C1 segment of cervical spinal cord (tissue), 14 donors: ENCODE results near the gene VCAM1.
"Not testable (repeated sequence)": the region's sequence is repeated elsewhere in the genome, so short reads cannot be mapped to it uniquely, and the experiment has no call there.

Source experiments
- DNase-seq, 14 donors: peaks; one replicate each; lab custom pipeline; 2025; lab: John Stamatoyannopoulos, UW

Gene VCAM1, protein sequence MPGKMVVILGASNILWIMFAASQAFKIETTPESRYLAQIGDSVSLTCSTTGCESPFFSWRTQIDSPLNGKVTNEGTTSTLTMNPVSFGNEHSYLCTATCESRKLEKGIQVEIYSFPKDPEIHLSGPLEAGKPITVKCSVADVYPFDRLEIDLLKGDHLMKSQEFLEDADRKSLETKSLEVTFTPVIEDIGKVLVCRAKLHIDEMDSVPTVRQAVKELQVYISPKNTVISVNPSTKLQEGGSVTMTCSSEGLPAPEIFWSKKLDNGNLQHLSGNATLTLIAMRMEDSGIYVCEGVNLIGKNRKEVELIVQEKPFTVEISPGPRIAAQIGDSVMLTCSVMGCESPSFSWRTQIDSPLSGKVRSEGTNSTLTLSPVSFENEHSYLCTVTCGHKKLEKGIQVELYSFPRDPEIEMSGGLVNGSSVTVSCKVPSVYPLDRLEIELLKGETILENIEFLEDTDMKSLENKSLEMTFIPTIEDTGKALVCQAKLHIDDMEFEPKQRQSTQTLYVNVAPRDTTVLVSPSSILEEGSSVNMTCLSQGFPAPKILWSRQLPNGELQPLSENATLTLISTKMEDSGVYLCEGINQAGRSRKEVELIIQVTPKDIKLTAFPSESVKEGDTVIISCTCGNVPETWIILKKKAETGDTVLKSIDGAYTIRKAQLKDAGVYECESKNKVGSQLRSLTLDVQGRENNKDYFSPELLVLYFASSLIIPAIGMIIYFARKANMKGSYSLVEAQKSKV

DNA sequence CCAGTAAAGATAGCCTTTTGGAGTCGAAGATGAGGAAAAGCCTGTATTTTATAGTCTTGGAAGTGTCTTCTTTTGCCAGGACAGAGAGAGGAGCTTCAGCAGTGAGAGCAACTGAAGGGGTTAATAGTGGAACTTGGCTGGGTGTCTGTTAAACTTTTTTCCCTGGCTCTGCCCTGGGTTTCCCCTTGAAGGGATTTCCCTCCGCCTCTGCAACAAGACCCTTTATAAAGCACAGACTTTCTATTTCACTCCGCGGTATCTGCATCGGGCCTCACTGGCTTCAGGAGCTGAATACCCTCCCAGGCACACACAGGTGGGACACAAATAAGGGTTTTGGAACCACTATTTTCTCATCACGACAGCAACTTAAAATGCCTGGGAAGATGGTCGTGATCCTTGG is at the start of gene VCAM1:
Gene VCAM1 (plus strand): TSS at position 253 of the 400 bp plus-strand sequence. CDS start 119 bp downstream, at position 372.
- DNase-seq = no peak

DNA sequence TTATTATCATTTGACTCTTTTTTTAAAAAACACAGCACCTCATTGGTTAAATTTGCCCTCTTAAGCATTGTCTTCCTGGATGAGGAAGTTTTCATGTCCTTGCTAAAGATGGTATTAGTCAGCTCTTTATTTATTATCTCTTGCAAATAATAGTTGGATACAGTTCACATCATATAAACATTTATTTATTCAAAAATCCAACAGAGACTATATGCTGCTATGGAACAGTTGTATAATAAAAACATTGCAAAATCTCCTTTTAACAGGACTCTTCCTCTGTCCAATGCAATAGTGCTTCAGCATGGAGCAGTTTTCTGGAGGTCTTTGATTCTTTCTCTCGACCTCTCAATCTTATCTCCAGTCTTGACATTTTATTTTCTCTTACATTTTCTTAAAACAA is 49.5 kb upstream of the VCAM1 start:
- DNase-seq = no peak

DNA sequence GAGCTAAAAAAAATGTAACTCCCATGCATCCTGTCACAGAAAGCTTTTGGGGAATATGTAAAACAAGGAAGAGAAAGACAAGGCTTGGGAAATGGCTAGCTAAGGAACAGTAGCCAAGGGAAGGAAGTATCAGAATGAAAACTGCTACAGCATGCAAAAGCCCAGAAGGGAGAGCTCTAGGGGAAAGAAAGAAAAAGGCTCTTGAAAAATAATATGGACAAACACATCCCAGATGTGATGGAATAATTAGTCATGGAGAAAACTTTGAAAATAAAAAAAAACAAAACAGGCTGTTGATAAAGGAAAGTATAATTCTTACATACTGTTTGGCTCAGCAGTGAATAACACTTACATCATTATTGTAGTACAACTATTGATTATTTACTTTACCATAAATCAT is 47.9 kb upstream of the VCAM1 start:
- no peak for DNase-seq

DNA sequence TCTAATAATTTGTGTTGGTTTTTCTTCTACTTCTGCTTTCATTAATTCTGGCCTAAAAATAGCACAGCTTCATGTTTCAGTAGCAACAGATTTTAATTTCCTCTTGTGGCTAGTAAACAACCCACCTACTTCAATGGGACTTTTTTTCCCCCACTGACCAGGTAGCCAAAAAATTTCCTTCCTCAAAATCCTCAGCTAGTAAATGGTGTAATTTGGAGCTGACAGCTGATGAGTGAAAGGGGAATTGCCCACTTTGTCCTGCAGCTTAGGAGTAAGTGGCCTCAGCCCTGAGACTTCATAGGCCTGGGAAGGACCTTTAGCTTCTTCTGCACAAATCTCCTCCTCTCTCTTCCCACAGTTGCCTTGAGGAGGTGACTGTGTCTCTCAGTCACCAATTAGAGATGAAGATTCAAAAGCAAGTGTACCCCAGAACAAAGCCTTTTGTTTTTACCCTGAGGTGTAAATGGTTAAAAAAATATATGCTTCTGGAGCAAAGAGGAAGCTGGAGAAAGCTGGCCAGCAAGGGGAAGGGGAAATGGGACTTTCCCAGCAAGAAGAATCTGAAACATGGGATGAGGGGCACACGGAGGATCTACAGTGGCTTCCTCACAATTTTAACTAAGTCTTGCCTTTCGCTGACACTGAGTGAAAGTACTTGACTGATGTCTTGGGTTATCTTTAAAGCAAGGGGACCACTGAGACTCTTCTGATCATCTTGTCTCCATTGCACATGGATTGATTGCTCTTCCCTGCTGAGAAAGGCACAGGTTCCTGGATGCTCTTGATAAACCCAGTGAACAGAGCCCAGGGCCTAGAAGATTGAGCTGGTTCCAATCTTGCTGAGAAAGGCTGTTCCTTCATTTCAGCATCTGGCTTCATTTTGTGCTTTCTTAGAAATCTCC is 35.8 kb upstream of the VCAM1 start:
- DNase-seq = no peak

DNA sequence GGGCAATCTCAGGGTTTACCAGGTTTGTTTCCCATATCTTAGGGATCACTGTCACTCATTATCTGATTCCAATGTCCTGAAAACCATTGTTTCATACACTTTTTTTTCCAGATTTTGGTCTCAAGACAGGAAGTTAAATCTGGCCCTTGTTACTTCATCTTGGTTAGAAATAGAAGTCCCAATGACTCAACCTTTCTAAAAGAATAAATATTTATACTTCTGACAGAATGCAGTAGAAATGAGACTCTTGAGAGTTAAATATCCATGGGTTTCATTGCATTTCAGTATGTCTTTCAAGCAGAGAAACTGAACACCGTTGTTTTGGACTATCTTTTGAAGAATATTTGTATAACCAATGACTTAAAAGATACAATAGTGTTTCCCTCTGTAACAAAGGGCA is 19.8 kb upstream of the VCAM1 start:
- no peak for DNase-seq

DNA sequence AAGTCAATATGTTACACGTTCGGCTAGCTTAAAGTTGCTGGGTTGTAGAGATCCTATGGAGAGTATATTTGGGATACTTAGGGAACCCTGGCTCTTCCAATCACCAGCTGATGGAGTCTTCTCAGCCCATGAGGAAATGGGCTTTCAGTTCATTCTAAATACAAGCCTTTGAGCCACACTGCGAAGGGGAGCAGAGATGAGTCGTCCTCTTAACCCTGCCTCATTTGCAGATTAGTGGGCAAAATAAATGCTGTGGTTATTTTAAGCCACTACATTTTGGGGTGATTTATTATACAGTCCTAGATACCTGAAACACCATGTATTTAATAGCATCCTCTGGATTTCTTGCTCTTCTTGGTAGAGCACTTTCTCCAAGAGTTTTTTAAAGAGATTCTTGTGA is 19.0 kb upstream of the VCAM1 start:
- DNase-seq = no peak

DNA sequence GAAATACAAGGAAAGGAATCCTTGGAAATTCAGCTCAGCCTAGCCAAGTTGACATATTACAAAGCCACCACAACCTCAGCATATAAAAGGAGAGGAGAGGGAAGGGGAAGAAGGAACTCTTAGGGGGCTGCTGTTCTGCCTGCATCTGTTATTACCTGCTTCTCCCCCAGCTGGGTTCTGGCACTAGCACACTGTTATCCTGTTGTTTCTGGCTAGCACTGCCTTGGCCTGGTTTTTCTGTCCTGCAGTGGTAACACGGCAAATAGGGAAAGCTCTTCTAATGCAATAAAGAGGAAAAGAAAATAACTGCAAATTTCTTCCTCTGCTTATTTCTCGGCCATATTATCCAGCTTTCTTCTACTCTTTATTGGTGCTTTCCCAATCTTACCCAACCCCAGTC is 16.5 kb upstream of the VCAM1 start:
- no peak for DNase-seq

DNA sequence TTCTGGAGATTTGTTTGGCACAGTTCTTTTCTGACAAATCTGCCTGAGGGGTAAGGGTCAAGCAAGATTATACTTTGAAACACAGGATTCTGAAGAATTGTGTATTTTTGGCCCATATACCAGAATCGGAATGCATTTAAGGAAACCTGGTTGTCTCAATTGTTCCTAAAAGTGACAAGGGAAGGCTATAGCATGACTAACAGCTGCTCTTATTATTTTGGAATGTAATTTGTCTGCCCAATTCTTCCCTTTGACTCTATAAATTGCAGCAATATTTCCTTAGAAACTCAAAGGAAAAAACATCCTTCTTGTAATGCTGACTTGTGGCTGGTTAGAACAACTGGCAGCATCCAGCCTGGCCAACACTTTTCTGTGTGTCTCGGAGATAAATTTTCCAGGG is 15.8 kb upstream of the VCAM1 start:
- DNase-seq = no peak

DNA sequence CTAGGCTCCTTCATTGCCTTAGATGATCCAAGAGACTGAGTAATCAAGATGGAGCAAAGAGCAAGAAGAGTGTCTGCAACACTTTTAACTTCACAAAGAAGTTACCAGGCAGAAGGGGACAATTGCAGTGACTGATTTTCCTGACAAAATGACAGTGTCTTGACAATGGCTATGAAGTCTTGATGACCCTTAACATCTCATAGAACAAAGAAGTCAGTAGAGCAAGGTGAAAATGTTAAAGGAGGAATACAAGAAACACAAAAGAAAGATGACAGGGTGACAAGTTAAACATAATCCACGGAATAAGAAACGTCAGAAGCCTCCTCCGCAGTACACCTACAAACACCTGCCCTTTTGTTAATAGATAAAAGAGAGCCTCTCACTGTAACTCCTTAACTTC is 15.1 kb upstream of the VCAM1 start:
- no peak for DNase-seq

DNA sequence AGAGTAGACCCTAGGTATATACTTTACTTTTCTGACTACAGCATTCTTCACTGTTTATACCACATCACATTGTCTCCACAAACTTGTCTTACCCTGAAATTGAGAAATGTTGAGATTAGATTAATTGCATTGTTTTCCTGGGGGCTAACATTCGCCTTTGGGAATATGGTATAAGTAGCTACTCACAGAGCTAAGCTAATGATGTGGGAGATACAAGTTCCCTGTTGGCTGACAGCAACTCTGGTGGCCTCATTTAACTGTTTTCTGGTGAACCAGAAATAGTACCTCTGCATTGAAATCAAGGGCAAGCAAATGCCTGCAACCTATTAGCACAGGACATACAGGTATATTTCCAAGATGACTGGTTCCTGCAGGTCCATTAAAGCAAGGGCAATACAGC is 13.2 kb upstream of the VCAM1 start:
- no peak for DNase-seq

DNA sequence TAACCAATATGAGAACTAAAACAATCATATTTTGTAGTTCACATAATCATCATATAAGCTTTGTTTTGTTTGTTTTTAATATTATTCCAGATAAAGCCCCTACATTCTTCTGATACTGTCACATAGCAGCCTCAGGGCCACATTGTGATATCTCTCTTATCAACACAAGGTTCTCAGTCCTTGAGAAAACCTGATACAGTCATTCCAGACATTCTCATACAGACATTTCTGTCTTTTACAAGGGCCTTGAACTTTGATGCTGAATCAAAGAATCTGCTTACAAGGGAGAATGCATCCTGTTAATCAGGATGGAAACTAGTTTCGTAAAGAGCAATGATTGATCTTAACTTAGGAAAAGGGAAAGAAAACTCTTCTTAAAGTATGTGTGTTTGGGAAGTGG is 12.7 kb upstream of the VCAM1 start:
- no peak for DNase-seq

DNA sequence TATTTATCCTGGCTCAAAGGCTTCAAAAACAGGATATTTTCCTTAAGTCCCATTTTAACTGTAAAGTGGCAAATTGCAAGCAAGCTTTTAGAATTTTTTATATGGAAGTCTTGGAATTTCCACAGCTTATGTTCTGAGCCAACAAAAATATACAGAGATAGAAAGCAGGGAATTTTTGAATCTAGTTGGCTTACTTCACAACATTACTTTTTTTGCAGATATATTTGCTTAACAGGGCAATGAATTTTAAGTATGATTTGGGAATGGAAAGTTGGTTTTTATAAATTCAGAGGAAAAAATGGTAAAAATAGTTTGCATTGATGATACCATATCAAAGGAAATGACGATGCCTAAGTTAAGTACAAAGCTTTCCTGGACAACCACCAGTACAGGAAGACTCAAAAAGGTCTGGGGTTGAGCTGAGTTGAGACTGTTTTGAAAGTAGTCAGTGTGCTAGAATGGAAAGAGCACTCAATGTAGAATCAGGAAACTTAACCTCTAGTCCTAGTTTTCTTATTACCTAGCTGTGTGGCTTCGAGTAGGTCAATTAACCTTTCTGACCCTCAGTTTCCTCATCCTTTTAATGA is 11.0 kb upstream of the VCAM1 start:
- no peak for DNase-seq

DNA sequence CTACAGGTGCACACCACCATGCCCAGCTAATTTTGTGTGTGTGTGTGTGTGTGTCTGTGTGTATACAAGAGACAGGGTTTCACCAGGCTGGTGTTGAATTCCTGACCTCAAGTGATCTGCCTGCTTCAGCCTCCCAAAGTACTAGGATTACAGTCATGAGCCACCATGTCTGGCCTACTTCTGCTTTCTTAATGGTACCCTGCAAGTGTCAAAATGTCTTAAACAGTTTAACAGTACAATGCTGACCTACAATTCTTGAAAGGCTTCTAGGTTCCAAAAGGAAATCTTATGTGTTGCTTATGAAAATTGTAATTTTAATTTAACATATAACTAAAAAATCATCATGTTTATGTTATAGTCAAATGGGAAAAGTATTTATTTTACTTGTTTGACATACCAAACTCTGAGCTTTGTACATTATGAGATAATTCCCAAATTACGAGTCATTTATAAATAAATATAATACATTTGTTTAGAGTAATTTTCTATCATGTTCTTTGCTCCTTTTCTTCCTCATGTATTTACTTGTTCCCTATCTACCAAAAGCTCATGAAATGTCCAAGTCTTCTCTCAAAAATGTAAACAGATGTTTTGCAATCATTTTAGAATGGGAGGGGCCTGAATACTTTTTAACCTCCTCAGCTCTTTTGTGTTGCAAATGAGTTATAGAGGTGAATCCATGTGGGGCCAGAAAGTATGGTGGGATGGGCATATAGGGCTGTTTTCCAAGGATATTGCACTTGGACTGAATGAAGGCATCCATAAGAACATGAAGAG is 8.4 kb upstream of the VCAM1 start:
- no peak for DNase-seq

DNA sequence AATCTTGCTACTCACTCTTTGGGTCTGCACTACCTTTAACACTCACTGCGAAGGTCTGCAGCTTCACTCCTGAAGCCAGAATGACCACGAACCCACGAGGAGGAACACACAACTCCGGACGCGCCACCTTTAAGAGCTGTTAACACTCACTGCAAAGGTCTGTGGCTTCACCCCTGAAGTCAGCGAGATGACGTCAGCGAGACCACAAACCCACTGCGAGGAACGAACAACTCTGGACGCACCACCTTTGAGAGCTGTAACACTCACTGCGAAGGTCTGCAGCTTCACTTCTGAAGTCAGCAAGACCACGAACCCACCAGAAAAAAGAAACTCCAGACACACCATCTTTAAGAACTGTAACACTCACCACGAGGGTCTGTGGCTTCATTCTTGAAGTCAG is 6.5 kb upstream of the VCAM1 start:
- DNase-seq = not testable (repeated sequence)

DNA sequence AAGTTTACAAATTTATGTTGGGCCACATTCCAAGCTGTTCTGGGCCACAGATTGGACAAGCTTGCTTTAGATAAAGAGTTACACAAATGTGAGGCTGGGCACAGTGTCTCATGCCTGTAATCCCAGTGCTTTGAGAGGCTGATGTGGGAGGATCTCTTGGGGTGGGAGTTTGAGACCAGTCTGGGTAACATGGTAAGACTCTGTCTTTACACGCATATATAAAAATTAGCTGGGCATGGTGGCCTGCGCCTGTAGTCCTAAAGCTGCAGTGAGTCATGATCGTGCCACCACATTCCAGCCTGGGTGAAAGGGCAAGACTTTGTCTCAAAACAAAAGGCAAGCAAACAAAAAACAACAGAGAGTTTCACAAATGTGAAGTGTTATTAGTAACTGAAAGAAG is 5.9 kb upstream of the VCAM1 start:
- no peak for DNase-seq

DNA sequence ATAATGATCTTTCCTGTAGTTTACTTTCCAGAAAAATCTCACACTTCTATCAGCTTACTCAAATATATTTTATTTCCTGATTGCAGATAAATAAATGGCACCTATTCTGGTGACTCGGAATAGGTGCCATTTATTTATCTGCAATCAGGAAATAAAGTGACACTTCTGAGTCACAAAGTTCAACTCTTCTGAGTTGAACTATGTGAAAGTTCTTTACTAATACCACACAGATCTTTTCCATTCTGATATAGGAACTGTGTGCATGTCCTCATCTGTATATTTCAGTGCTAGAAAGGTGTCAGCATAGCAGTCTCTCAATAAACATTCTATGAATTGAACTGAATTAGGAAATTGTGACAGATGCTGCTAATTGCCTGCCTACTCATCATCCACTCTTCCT is 4.9 kb upstream of the VCAM1 start:
- no peak for DNase-seq

DNA sequence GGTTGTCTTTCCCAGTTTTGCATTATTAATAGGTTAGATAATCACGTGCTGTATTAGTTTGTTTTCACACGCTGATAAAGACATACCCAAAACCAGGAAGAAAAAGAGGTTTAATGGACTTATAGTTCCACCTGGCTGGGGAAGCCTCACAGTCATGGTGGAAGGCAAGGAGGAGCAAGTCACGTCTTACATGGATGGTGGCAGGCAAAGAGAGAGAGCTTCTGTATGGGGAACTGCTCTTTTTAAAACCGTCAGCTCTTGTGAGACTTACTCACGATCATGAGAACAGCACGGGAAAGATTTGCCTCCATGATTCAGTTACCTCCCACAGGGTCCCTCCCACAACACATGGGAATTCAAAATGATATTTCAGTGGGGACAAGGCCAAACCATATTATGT is 2.3 kb upstream of the VCAM1 start:
- DNase-seq = no peak

DNA sequence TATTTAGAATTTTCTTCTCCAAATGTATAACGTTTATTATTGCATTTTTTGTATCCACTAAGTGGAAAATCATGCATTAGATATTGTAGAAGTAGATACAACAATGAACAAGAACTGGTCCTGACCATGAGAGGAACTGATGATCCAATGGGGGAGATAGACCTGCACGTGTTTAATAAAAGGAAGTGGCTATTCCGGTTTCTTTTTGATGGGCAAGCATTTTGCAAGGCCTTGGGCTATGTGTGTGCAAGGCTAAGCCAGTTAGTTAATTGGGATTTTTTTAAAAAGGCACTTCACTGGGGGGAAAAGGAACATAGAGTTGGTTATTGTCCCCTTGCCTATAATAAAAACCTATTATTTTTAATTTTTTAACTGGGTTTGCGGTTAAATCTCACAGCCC is 961 bp upstream of the VCAM1 start:
- no peak for DNase-seq

DNA sequence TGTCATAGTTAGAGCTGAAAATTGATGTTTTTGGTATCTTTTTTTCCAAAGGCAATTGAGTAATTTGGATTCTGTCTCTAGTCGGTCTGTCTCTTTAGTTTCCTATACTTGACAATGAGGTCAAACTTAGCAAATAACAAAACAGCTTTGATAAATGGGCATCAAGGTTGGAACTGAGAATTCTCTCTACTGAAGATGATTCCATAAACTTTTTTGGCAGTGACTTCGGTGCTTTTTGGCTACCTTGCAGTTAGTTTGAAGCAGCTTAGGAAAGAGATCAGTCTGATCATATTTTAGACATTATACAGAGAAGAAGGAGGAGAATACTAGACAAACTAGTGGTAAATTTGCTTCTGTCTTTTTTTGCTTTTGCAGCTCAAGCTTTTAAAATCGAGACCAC is 559 bp downstream of the VCAM1 start:
- no peak for DNase-seq

DNA sequence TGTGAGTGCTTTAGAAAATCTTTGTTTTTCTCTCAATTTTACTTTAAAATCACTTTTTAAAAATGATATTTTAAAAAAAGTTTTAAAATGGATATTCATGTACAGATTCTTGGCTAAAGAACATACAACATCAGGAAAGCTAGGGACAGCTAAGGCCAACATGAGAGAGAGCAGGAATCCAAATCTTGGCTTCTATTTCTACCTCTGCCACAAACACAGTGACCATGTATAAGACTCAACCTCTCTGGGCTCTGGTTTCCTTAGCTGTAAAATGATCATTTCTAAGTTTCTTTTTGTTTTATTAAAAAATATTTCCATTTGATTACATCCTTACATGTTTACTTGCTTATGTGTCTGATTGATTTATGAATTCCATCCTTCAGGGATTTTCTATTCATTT is 1.2 kb downstream of the VCAM1 start:
- no peak for DNase-seq
